Lung microvascular endothelial cell (primary cell): ENCODE data around the gene PIGW. TPM values are rescaled to one million over a fixed set of nuclear protein-coding genes. Genes with fewer than 3 reads are reported as not detected.

Experiments
- DNase-seq, 2 donors: peaks; one replicate each; pipeline versions ENCODE4 v3.0.0 to v3.0.0-alpha.2; 2010; ENCODE audit warnings: low read depth in 2 of 2
- total RNA-seq: library from RNA; depleted of rRNA; stranded (reverse); fragments of >200 nt; gene quantifications from 2 replicates; pipeline ENCODE4 v1.2.1, GENCODE V29; 2014

Gene PIGW
- total RNA-seq, 1 donor from 2014 or later: 6.5 TPM

GRCh38 chr17:36545465-36546417 is 11.0 kb downstream of the PIGW start:
- peak; percentile 98 to 99 for DNase-seq

- peak in 1 of 2 donors; percentile 79 for DNase-seq
Measured at GRCh38 chr17:36546418-36547093, 11.8 kb downstream of the PIGW start.

- no peak for DNase-seq
Measured at GRCh38 chr17:36547776-36548175, 13.0 kb downstream of the PIGW start.

- no peak for DNase-seq
Measured at GRCh38 chr17:36550491-36551417, 16.0 kb downstream of the PIGW start.

GRCh38 chr17:36553459-36553858 is 18.7 kb downstream of the PIGW start:
- no peak for DNase-seq

GRCh38 chr17:36566081-36566480 is 31.3 kb downstream of the PIGW start:
- DNase-seq: no peak

GRCh38 chr17:36575028-36575427 is 40.2 kb downstream of the PIGW start:
- DNase-seq: no peak

- DNase-seq: no peak
Measured at GRCh38 chr17:36576793-36577192, 42.0 kb downstream of the PIGW start.

GRCh38 chr17:36578671-36579070 is 43.9 kb downstream of the PIGW start:
- no peak for DNase-seq

- DNase-seq: no peak
Measured at GRCh38 chr17:36583787-36584186, 49.0 kb downstream of the PIGW start.

- DNase-seq: no peak
Measured at GRCh38 chr17:36586138-36586537, 51.4 kb downstream of the PIGW start.

Other genes with a start within 250 kb of the PIGW start
- not detected in 2 replicates for gene TBC1D3G, start 211.1 kb upstream of the PIGW start, total RNA-seq
- not detected in 2 replicates for gene TBC1D3H, start 146.6 kb upstream of the PIGW start, total RNA-seq
- gene ZNHIT3, start 48.3 kb upstream of the PIGW start, total RNA-seq: 19.4 and 21.6 TPM in 2 replicates
- gene MYO19, start 119 bp upstream of the PIGW start, total RNA-seq: 28.5 and 33.3 TPM in 2 replicates
- 29.0 and 37.3 TPM in 2 replicates for gene GGNBP2, start 9.9 kb downstream of the PIGW start, total RNA-seq
- gene DHRS11, start 56.9 kb downstream of the PIGW start, total RNA-seq: 5.2 and 5.8 TPM in 2 replicates
- 2.0 and 4.4 TPM in 2 replicates for gene MRM1, start 66.6 kb downstream of the PIGW start, total RNA-seq